Esophagus squamous epithelium (tissue), 4 donors: ENCODE results near the gene TSHZ2.

ENCODE experiments used
- CTCF ChIP-seq, 6 experiments: fragments of 450-650 bp in 4 of 6; fragments of 200-600 bp in 2 of 6; sonication (generic) in 2 of 6; IDR thresholded peaks; one replicate each; pipeline ENCODE4 v1.5.1; 2016 to 2019; ENCODE audit warnings: antibody characterized with exemption in 6 of 6, mild to moderate bottlenecking in 4 of 6, moderate library complexity in 4 of 6
- POLR2A ChIP-seq, 4 donors: fragments of 450-650 bp; IDR thresholded peaks; one replicate each; pipeline ENCODE4 v1.6.1; 2017; ENCODE audit warnings: antibody characterized with exemption in 4 of 4, mild to moderate bottlenecking in 4 of 4, moderate library complexity in 3 of 4

- TF ChIP-seq CTCF (IDR thresholded peaks at IDR 0.05) (no peak), POLR2A (IDR thresholded peaks at IDR 0.05) (no peak)
Measured at GRCh38 chr20:53370345-53370961, 398.3 kb downstream of the TSHZ2 start.
